T-helper 9 cell (primary cell): ENCODE results near the gene EEF1A2.

Experiments
- DNase-seq: peaks from one replicate; pipeline ENCODE4 v3.0.0-alpha.2; 2020

EEF1A2 gene

GRCh38 chr20:63497946-63498935 is 642 bp downstream of the EEF1A2 start:
- no peak for DNase-seq

- no peak for DNase-seq
Measured at GRCh38 chr20:63497138-63497945, 1.5 kb downstream of the EEF1A2 start.

GRCh38 chr20:63496596-63497120 is 2.2 kb downstream of the EEF1A2 start:
- DNase-seq = no peak

GRCh38 chr20:63495741-63496595 is 2.9 kb downstream of the EEF1A2 start:
- DNase-seq = peak; percentile 84

- DNase-seq = no peak
Measured at GRCh38 chr20:63495167-63495720, 3.6 kb downstream of the EEF1A2 start.

- no peak for DNase-seq
Measured at GRCh38 chr20:63494420-63495166, 4.3 kb downstream of the EEF1A2 start.

- DNase-seq = no peak
Measured at GRCh38 chr20:63494084-63494419, 4.8 kb downstream of the EEF1A2 start.

GRCh38 chr20:63493563-63494020 is 5.3 kb downstream of the EEF1A2 start:
- DNase-seq = no peak

- no peak for DNase-seq
Measured at GRCh38 chr20:63492982-63493381, 5.9 kb downstream of the EEF1A2 start.

GRCh38 chr20:63492518-63492917 is 6.4 kb downstream of the EEF1A2 start:
- no peak for DNase-seq

- DNase-seq = no peak
Measured at GRCh38 chr20:63491635-63492230, 7.2 kb downstream of the EEF1A2 start.

- no peak for DNase-seq
Measured at GRCh38 chr20:63491078-63491477, 7.8 kb downstream of the EEF1A2 start.

GRCh38 chr20:63490416-63490815 is 8.5 kb downstream of the EEF1A2 start:
- no peak for DNase-seq

- DNase-seq = no peak
Measured at GRCh38 chr20:63488315-63489251, 10.3 kb downstream of the EEF1A2 start.

GRCh38 chr20:63487781-63488241 is 11.1 kb downstream of the EEF1A2 start:
- DNase-seq = no peak

GRCh38 chr20:63487116-63487764 is 11.6 kb downstream of the EEF1A2 start:
- DNase-seq = no peak

GRCh38 chr20:63486300-63486855 is 12.5 kb downstream of the EEF1A2 start:
- DNase-seq = no peak

- no peak for DNase-seq
Measured at GRCh38 chr20:63484651-63485403, 14.1 kb downstream of the EEF1A2 start.
